SK-N-SH (cell line): Measurements from ENCODE around the gene DNAJB1.

ENCODE experiments used
- FOXJ3 ChIP-seq: sonication (generic); formaldehyde crosslinking; IDR thresholded peaks from 2 replicates; pipeline ENCODE4 v1.5.1; 2020; ENCODE audit warnings: mild to moderate bottlenecking, missing genetic modification reagents
- GABPA ChIP-seq: IDR thresholded peaks from 2 replicates; pipeline ENCODE4 v1.4.0; 2012; ENCODE audit warnings: low read depth, mild to moderate bottlenecking
- MXI1 ChIP-seq: IDR thresholded peaks from 2 replicates; pipeline ENCODE4 v1.6.1; 2012; ENCODE audit warnings: mild to moderate bottlenecking, low read depth, low read length, improper control_type of control experiment
- NFIC ChIP-seq: IDR thresholded peaks from 2 replicates; pipeline ENCODE4 v1.4.0; 2012; ENCODE audit warnings: borderline replicate concordance
- TCF12 ChIP-seq: IDR thresholded peaks from 2 replicates; pipeline ENCODE4 v1.4.0; 2012
- TF ChIP-seq, protein P1 (sequence below): fragments of 150-350 bp; IDR thresholded peaks from 2 replicates; pipeline ENCODE4 v1.6.1; 2017; ENCODE audit warnings: antibody characterized with exemption, low read length, low read depth, borderline replicate concordance
- TF ChIP-seq, protein P2 (sequence below): IDR thresholded peaks from 2 replicates; pipeline ENCODE4 v1.6.1; 2012; ENCODE audit warnings: mild to moderate bottlenecking, low read depth, low read length, moderate library complexity

DNA sequence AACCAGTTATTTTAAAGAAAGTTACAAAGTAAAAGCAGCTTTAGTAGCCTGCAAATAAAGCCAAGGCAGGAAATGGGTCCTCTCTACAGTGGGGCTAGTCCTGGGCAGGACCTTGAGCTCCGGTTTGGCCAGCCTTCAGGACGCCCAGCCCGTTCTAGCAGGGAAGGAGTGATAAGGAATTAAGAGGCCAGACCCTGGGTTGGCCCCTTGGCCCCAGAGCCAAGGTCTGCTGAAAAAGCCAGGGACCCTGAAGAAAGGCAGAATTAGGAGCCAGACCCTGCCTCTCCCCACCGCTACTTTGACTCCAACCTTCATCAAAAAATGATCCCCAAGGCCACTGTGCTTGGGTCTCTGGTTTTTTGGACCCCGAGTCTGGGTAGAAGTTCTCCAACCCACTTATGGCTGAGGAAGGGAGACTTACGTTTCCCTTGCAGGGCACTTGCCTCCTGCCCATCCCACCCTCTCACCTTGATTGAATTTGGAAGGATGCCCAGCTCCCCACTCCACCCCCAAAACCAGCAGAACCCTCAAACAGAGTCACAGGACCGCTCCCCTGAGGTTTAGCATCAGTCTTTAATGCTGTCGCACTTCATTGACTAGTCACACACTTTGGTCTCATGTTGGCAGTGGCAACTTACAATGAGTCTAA is 3.9 kb downstream of the DNAJB1 start:
- TF ChIP-seq, protein P1, sequence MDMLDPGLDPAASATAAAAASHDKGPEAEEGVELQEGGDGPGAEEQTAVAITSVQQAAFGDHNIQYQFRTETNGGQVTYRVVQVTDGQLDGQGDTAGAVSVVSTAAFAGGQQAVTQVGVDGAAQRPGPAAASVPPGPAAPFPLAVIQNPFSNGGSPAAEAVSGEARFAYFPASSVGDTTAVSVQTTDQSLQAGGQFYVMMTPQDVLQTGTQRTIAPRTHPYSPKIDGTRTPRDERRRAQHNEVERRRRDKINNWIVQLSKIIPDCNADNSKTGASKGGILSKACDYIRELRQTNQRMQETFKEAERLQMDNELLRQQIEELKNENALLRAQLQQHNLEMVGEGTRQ: no peak
- TF ChIP-seq NFIC (no peak), MXI1 (no peak), TCF12 (no peak), FOXJ3 (no peak), GABPA (no peak)
- TF ChIP-seq, protein P2, sequence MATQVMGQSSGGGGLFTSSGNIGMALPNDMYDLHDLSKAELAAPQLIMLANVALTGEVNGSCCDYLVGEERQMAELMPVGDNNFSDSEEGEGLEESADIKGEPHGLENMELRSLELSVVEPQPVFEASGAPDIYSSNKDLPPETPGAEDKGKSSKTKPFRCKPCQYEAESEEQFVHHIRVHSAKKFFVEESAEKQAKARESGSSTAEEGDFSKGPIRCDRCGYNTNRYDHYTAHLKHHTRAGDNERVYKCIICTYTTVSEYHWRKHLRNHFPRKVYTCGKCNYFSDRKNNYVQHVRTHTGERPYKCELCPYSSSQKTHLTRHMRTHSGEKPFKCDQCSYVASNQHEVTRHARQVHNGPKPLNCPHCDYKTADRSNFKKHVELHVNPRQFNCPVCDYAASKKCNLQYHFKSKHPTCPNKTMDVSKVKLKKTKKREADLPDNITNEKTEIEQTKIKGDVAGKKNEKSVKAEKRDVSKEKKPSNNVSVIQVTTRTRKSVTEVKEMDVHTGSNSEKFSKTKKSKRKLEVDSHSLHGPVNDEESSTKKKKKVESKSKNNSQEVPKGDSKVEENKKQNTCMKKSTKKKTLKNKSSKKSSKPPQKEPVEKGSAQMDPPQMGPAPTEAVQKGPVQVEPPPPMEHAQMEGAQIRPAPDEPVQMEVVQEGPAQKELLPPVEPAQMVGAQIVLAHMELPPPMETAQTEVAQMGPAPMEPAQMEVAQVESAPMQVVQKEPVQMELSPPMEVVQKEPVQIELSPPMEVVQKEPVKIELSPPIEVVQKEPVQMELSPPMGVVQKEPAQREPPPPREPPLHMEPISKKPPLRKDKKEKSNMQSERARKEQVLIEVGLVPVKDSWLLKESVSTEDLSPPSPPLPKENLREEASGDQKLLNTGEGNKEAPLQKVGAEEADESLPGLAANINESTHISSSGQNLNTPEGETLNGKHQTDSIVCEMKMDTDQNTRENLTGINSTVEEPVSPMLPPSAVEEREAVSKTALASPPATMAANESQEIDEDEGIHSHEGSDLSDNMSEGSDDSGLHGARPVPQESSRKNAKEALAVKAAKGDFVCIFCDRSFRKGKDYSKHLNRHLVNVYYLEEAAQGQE: no peak
